Measurements from ENCODE around the gene POLH.
"Not testable (repeated sequence)": the region's sequence is repeated elsewhere in the genome, so short reads cannot be mapped to it uniquely, and the experiment has no call there.

- TF ChIP-seq CTCF (IDR thresholded peaks at IDR 0.05; ENCODE audit: poor library complexity); EZH2 (IDR thresholded peaks at IDR 0.05; ENCODE audit: borderline replicate concordance); EZH2phosphoT487 (IDR thresholded peaks at IDR 0.05; ENCODE audit: low read depth, severe bottlenecking, unreplicated experiment): not testable (repeated sequence)
Observed at GRCh38 chr6:43589564-43589963, 13.6 kb downstream of the POLH start.

Measured in hepatocyte (in vitro differentiated cells).